Measurements from ENCODE around the gene WDR17.

DNA sequence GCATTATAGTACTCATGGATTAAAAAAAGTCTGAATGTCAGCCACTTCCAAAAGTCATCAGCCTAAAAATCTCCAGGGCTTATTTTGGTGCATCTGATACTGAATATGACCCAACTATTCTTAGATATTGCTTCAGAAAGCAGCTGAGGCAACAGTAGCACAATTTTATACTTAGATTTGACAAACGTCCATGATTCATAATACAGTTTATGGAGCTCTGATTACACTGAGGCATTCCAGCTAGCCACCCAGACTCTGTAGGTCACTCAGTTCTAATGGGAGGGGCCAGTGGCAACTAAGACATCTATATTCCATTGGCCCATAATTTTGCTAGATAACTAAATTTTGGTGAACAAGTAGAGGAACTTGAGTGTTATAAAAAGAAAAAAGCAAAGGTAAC, 119.4 kb downstream of the WDR17 start:
- TF ChIP-seq ZNF512 (CRISPR knock-in tag; IDR thresholded peaks at IDR 0.05; ENCODE audit: borderline replicate concordance) (no peak), SOX15 (CRISPR knock-in tag; IDR thresholded peaks at IDR 0.05) (no peak), CTCF (IDR thresholded peaks at IDR 0.05) (no peak), SP1 (CRISPR knock-in tag; conservative IDR thresholded peaks at IDR 0.05) (no peak), FOXK1 (CRISPR knock-in tag; IDR thresholded peaks at IDR 0.05) (no peak), NFYB (CRISPR knock-in tag; conservative IDR thresholded peaks at IDR 0.05; ENCODE audit: low read depth) (no peak), ZNF263 (CRISPR knock-in tag; IDR thresholded peaks at IDR 0.05; ENCODE audit: low read depth) (no peak), STAT6 (CRISPR knock-in tag; conservative IDR thresholded peaks at IDR 0.05; ENCODE audit: low read depth) (no peak)
- TF ChIP-seq, protein P1, sequence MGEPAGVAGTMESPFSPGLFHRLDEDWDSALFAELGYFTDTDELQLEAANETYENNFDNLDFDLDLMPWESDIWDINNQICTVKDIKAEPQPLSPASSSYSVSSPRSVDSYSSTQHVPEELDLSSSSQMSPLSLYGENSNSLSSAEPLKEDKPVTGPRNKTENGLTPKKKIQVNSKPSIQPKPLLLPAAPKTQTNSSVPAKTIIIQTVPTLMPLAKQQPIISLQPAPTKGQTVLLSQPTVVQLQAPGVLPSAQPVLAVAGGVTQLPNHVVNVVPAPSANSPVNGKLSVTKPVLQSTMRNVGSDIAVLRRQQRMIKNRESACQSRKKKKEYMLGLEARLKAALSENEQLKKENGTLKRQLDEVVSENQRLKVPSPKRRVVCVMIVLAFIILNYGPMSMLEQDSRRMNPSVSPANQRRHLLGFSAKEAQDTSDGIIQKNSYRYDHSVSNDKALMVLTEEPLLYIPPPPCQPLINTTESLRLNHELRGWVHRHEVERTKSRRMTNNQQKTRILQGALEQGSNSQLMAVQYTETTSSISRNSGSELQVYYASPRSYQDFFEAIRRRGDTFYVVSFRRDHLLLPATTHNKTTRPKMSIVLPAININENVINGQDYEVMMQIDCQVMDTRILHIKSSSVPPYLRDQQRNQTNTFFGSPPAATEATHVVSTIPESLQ (CRISPR knock-in tag; IDR thresholded peaks at IDR 0.05), result no peak
- TF ChIP-seq, protein P2, sequence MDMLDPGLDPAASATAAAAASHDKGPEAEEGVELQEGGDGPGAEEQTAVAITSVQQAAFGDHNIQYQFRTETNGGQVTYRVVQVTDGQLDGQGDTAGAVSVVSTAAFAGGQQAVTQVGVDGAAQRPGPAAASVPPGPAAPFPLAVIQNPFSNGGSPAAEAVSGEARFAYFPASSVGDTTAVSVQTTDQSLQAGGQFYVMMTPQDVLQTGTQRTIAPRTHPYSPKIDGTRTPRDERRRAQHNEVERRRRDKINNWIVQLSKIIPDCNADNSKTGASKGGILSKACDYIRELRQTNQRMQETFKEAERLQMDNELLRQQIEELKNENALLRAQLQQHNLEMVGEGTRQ (CRISPR knock-in tag; IDR thresholded peaks at IDR 0.05), result no peak
- TF ChIP-seq, protein P3, sequence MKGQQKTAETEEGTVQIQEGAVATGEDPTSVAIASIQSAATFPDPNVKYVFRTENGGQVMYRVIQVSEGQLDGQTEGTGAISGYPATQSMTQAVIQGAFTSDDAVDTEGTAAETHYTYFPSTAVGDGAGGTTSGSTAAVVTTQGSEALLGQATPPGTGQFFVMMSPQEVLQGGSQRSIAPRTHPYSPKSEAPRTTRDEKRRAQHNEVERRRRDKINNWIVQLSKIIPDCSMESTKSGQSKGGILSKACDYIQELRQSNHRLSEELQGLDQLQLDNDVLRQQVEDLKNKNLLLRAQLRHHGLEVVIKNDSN (CRISPR knock-in tag; IDR thresholded peaks at IDR 0.05), result no peak
- TF ChIP-seq, protein P4, sequence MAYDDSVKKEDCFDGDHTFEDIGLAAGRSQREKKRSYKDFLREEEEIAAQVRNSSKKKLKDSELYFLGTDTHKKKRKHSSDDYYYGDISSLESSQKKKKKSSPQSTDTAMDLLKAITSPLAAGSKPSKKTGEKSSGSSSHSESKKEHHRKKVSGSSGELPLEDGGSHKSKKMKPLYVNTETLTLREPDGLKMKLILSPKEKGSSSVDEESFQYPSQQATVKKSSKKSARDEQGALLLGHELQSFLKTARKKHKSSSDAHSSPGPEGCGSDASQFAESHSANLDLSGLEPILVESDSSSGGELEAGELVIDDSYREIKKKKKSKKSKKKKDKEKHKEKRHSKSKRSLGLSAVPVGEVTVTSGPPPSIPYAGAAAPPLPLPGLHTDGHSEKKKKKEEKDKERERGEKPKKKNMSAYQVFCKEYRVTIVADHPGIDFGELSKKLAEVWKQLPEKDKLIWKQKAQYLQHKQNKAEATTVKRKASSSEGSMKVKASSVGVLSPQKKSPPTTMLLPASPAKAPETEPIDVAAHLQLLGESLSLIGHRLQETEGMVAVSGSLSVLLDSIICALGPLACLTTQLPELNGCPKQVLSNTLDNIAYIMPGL (CRISPR knock-in tag; IDR thresholded peaks at IDR 0.05), result no peak
- TF ChIP-seq, protein P5, sequence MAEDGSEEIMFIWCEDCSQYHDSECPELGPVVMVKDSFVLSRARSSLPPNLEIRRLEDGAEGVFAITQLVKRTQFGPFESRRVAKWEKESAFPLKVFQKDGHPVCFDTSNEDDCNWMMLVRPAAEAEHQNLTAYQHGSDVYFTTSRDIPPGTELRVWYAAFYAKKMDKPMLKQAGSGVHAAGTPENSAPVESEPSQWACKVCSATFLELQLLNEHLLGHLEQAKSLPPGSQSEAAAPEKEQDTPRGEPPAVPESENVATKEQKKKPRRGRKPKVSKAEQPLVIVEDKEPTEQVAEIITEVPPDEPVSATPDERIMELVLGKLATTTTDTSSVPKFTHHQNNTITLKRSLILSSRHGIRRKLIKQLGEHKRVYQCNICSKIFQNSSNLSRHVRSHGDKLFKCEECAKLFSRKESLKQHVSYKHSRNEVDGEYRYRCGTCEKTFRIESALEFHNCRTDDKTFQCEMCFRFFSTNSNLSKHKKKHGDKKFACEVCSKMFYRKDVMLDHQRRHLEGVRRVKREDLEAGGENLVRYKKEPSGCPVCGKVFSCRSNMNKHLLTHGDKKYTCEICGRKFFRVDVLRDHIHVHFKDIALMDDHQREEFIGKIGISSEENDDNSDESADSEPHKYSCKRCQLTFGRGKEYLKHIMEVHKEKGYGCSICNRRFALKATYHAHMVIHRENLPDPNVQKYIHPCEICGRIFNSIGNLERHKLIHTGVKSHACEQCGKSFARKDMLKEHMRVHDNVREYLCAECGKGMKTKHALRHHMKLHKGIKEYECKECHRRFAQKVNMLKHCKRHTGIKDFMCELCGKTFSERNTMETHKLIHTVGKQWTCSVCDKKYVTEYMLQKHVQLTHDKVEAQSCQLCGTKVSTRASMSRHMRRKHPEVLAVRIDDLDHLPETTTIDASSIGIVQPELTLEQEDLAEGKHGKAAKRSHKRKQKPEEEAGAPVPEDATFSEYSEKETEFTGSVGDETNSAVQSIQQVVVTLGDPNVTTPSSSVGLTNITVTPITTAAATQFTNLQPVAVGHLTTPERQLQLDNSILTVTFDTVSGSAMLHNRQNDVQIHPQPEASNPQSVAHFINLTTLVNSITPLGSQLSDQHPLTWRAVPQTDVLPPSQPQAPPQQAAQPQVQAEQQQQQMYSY (CRISPR knock-in tag; IDR thresholded peaks at IDR 0.05), result no peak
